ENCODE results near the gene CEMIP. TPM values are rescaled to one million over a fixed set of nuclear protein-coding genes. Genes with fewer than 3 reads are reported as not detected.

CEMIP gene
- total and polyA plus RNA-seq, 2 experiments from 2014 or later = 2.3 to 4.4 TPM

GRCh38 chr15:80988148-80988796 lies 209.1 kb downstream of the CEMIP start:
- H3K27ac ChIP-seq = peak overlapping the region; percentile 82
- H3K79me2 ChIP-seq = peaks cover 61% of the 10 kb centered on the region
- H3K4me2 ChIP-seq = peak overlapping the region; percentile 82
- peaks cover 9% of the 10 kb centered on the region for H4K20me1 ChIP-seq (ENCODE audit: insufficient read depth, poor library complexity, severe bottlenecking)
- H3K9me2 ChIP-seq (replicated peaks; ENCODE audit: insufficient read depth) = no peaks in the 10 kb centered on the region
- H3K9me3 ChIP-seq (ENCODE audit: low read depth) = no peaks in the 10 kb centered on the region
- no peaks in the 10 kb centered on the region for H3K36me3 ChIP-seq (replicated peaks; ENCODE audit: insufficient read depth, low read depth)
- no peak overlapping the region for H2AFZ ChIP-seq
- WGBS (ENCODE audit: low lambda C conversion rate, missing lambda C conversion rate) = 42% methylated on average over 8 of the region's 8 CpGs
- peaks cover 10% of the 10 kb centered on the region for H3K4me1 ChIP-seq (ENCODE audit: insufficient read depth)
- TF ChIP-seq CTCF (IDR thresholded peaks at IDR 0.05; ENCODE audit: poor library complexity) (no peak), EZH2phosphoT487 (IDR thresholded peaks at IDR 0.05; ENCODE audit: low read depth, severe bottlenecking, unreplicated experiment) (no peak), EZH2 (IDR thresholded peaks at IDR 0.05; ENCODE audit: borderline replicate concordance) (no peak)
- no peaks in the 10 kb centered on the region for H3K27me3 ChIP-seq
- no peak for DNase-seq (ENCODE audit: low spot score)
- peak overlapping the region; percentile 66 for H3K4me3 ChIP-seq

DNA sequence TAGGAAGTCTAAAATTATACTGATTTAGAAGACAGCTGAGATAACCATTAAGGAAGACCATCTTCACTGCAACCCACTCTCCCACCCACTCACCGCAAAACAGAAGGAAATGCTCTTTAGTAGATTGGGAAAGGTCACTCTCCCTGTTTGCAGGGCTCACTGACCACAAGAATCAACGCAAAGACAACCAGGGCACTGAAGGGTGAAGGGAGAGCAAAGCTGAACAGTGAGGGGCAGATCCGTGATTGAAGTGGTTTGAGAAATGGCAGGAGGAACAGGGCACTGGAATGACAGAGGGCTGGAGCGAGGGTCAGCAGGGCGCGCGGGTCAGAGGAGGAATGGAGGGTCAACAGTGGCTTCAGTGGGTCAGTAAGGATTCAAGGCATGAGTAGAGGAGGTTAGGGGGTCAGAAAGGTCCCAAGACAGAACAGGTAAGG lies 209.9 kb downstream of the CEMIP start:
- Histone ChIP-seq H3K4me1 (ENCODE audit: insufficient read depth) (peaks cover 10% of the 10 kb centered on the region), H3K4me3 (peak overlapping the region; percentile 66), H2AFZ (peak overlapping the region; percentile 66), H3K27ac (peak overlapping the region; percentile 82), H3K79me2 (peaks cover 54% of the 10 kb centered on the region), H3K27me3 (no peaks in the 10 kb centered on the region), H3K9me2 (replicated peaks; ENCODE audit: insufficient read depth) (no peaks in the 10 kb centered on the region), H4K20me1 (ENCODE audit: insufficient read depth, poor library complexity, severe bottlenecking) (peaks cover 9% of the 10 kb centered on the region), H3K9me3 (ENCODE audit: low read depth) (no peaks in the 10 kb centered on the region), H3K36me3 (replicated peaks; ENCODE audit: insufficient read depth, low read depth) (no peaks in the 10 kb centered on the region), H3K4me2 (peak overlapping the region; percentile 82)
- DNase-seq (ENCODE audit: low spot score) = no peak
- TF ChIP-seq EZH2phosphoT487 (IDR thresholded peaks at IDR 0.05; ENCODE audit: low read depth, severe bottlenecking, unreplicated experiment) (no peak), CTCF (IDR thresholded peaks at IDR 0.05; ENCODE audit: poor library complexity) (no peak), EZH2 (IDR thresholded peaks at IDR 0.05; ENCODE audit: borderline replicate concordance) (no peak)
- WGBS (ENCODE audit: low lambda C conversion rate, missing lambda C conversion rate) = 0% methylated on average over 7 of the region's 7 CpGs

- Histone ChIP-seq H3K4me3 (peak within 1 kb of the TSS; percentile 66), H3K36me3 (replicated peaks; ENCODE audit: insufficient read depth, low read depth) (no peaks in the 10 kb centered on the region), H3K27ac (peak within 1 kb of the TSS; percentile 92), H3K79me2 (peaks cover 47% of the 10 kb centered on the region), H3K27me3 (no peaks in the 10 kb centered on the region), H2AFZ (peak within 1 kb of the TSS; percentile 66), H3K9me2 (replicated peaks; ENCODE audit: insufficient read depth) (no peaks in the 10 kb centered on the region), H3K4me2 (peak within 1 kb of the TSS; percentile 82), H3K9me3 (ENCODE audit: low read depth) (no peaks in the 10 kb centered on the region), H4K20me1 (ENCODE audit: insufficient read depth, poor library complexity, severe bottlenecking) (peaks cover 9% of the 10 kb centered on the region), H3K4me1 (ENCODE audit: insufficient read depth) (peaks cover 10% of the 10 kb centered on the region)
- WGBS (ENCODE audit: low lambda C conversion rate, missing lambda C conversion rate) = 4% methylated on average over 43 of the region's 63 CpGs
- peak; percentile 99 for DNase-seq (ENCODE audit: low spot score)
- TF ChIP-seq CTCF (IDR thresholded peaks at IDR 0.05; ENCODE audit: poor library complexity) (no peak), EZH2phosphoT487 (IDR thresholded peaks at IDR 0.05; ENCODE audit: low read depth, severe bottlenecking, unreplicated experiment) (no peak)
These were observed 210.6 kb downstream of the CEMIP start, which contains the start of gene MESD for GRCh38 chr15:80989518-80990478. MESD (minus strand) TSS chr15:80989819; CDS start chr15:80989791, 28 bp downstream.
